SK-N-SH (cell line): ENCODE data around the gene CFAP126. TPM values are rescaled to one million over a fixed set of nuclear protein-coding genes. Genes with fewer than 3 reads are reported as not detected.

ENCODE experiments used
- CTCF ChIA-PET: fragments of 300-600, 350-600 bp; formaldehyde crosslinking; extraction: SDS; loops from one replicate; lab custom pipeline; 2021; lab: Yijun Ruan, JAX
- POLR2A ChIA-PET: fragments of 350-600 bp; sonication (Branson Sonifier 250); formaldehyde crosslinking; extraction: SDS; loops from one replicate; lab custom pipeline; 2020; ENCODE audit warnings: antibody characterized with exemption, inconsistent platforms; lab: Yijun Ruan, JAX
- DNase-seq: peaks from one replicate; pipeline ENCODE4 v3.0.0; 2012
- H2AFZ ChIP-seq: fragments of 200-600 bp; sonication (generic); 2 replicates; pipeline ENCODE4 v1.8.1; 2016; ENCODE audit warnings: antibody characterized with exemption, mild to moderate bottlenecking, low read depth
- H3F3A ChIP-seq: fragments of 200-600 bp; sonication (generic); replicated peaks from 2 replicates; pipeline ENCODE3; 2016; ENCODE audit warnings: antibody characterized with exemption, mild to moderate bottlenecking; ENCODE audit not compliant: insufficient read depth
- H3K27ac ChIP-seq, 2 experiments: fragments of 200-500 bp in 1 of 2; fragments of 200-600 bp in 1 of 2; sonication (Bioruptor generic) in 1 of 2; sonication (generic), shearing (Covaris generic) in 1 of 2; 2 replicates each; pipeline versions ENCODE4 v1.5.1 to v1.6.1; 2014 to 2016; ENCODE audit warnings: low read depth in 2 of 2, inconsistent platforms in 1 of 2, low read length in 1 of 2, mild to moderate bottlenecking in 1 of 2, mixed read lengths in 1 of 2
- H3K27me3 ChIP-seq: fragments of 200-600 bp; sonication (generic), shearing (Covaris generic); 2 replicates; pipeline ENCODE4 v1.6.1; 2016; ENCODE audit warnings: mixed run types; ENCODE audit not compliant: insufficient read depth
- H3K36me3 ChIP-seq, 2 experiments: fragments of 200-500 bp in 1 of 2; fragments of 200-600 bp in 1 of 2; sonication (Bioruptor generic) in 1 of 2; sonication (generic) in 1 of 2; replicated peaks in 1 of 2; 2 replicates each; pipeline versions ENCODE3 to v1.5.1; 2014 to 2016; ENCODE audit warnings: low read length in 1 of 2, mild to moderate bottlenecking in 1 of 2; ENCODE audit not compliant: insufficient read depth in 2 of 2, control insufficient read depth in 1 of 2
- H3K4me1 ChIP-seq, 2 experiments: fragments of 200-500 bp in 1 of 2; fragments of 200-600 bp in 1 of 2; sonication (Bioruptor generic) in 1 of 2; sonication (generic), shearing (Covaris generic) in 1 of 2; 2 replicates each; pipeline versions ENCODE4 v1.5.1 to v1.6.1; 2014 to 2016; ENCODE audit warnings: low read depth in 1 of 2, low read length in 1 of 2, mixed run types in 1 of 2; ENCODE audit not compliant: insufficient read depth in 2 of 2, control insufficient read depth in 1 of 2
- H3K4me2 ChIP-seq: fragments of 200-600 bp; sonication (generic), shearing (Covaris generic); 2 replicates; pipeline ENCODE4 v1.6.1; 2017; ENCODE audit warnings: mixed run types
- H3K4me3 ChIP-seq, 2 experiments: fragments of 200-500 bp in 1 of 2; fragments of 200-600 bp in 1 of 2; sonication (Bioruptor generic) in 1 of 2; sonication (generic), shearing (Covaris generic) in 1 of 2; 2 replicates each; pipeline versions ENCODE4 v1.5.1 to v1.8.1; 2014 to 2016; ENCODE audit warnings: low read depth in 2 of 2, inconsistent platforms in 1 of 2, low read length in 1 of 2, mild to moderate bottlenecking in 1 of 2, mixed read lengths in 1 of 2, moderate library complexity in 1 of 2
- H3K79me2 ChIP-seq: fragments of 200-600 bp; sonication (generic); 2 replicates; pipeline ENCODE4 v1.8.1; 2017; ENCODE audit warnings: mild to moderate bottlenecking; ENCODE audit not compliant: insufficient read depth
- H3K9ac ChIP-seq: fragments of 200-600 bp; sonication (generic); 2 replicates; pipeline ENCODE4 v1.6.1; 2017; ENCODE audit warnings: mixed run types
- H3K9me2 ChIP-seq: fragments of 200-600 bp; sonication (generic); 2 replicates; pipeline ENCODE4 v1.6.1; 2017; ENCODE audit warnings: mixed run types
- H3K9me3 ChIP-seq: fragments of 200-600 bp; sonication (generic); 2 replicates; pipeline ENCODE4 v1.6.1; 2017; ENCODE audit warnings: mixed run types, mild to moderate bottlenecking, moderate library complexity
- H4K20me1 ChIP-seq: fragments of 200-600 bp; sonication (generic); 2 replicates; pipeline ENCODE4 v1.6.1; 2017; ENCODE audit warnings: mild to moderate bottlenecking, mixed run types; ENCODE audit not compliant: insufficient read depth
- CHD2 ChIP-seq: fragments of 150-350 bp; IDR thresholded peaks from 2 replicates; pipeline ENCODE4 v1.6.1; 2018; ENCODE audit warnings: low read length; ENCODE audit not compliant: partially characterized antibody
- CTCF ChIP-seq: fragments of 200-600 bp; sonication (generic); IDR thresholded peaks from 2 replicates; pipeline ENCODE4 v1.6.1; 2017; ENCODE audit warnings: antibody characterized with exemption, mild to moderate bottlenecking, moderate library complexity
- ELF1 ChIP-seq: IDR thresholded peaks from 2 replicates; pipeline ENCODE4 v1.4.0; 2012
- EZH2phosphoT487 ChIP-seq: fragments of 200-600 bp; sonication (generic); IDR thresholded peaks from 2 replicates; pipeline ENCODE4 v1.6.1; 2017; ENCODE audit warnings: low read depth, mixed run types, mild to moderate bottlenecking, antibody characterized with exemption, moderate library complexity, borderline replicate concordance
- FOSL2 ChIP-seq: IDR thresholded peaks from 2 replicates; pipeline ENCODE4 v1.4.0; 2012; ENCODE audit warnings: low read depth, mild to moderate bottlenecking, moderate library complexity, borderline replicate concordance
- FOXJ3 ChIP-seq: sonication (generic); formaldehyde crosslinking; IDR thresholded peaks from 2 replicates; pipeline ENCODE4 v1.5.1; 2020; ENCODE audit warnings: mild to moderate bottlenecking, missing genetic modification reagents
- GATA2 ChIP-seq: sonication (generic); formaldehyde crosslinking; IDR thresholded peaks from 2 replicates; pipeline ENCODE4 v1.5.0; 2020; ENCODE audit warnings: mild to moderate bottlenecking, missing genetic modification reagents
- IRF3 ChIP-seq: fragments of 150-350 bp; IDR thresholded peaks from 2 replicates; pipeline ENCODE4 v1.6.1; 2016; ENCODE audit warnings: mild to moderate bottlenecking, low read depth, low read length
- JUND ChIP-seq: IDR thresholded peaks from 2 replicates; pipeline ENCODE4 v1.4.0; 2012
- NFIC ChIP-seq: IDR thresholded peaks from 2 replicates; pipeline ENCODE4 v1.4.0; 2012; ENCODE audit warnings: borderline replicate concordance
- PBX3 ChIP-seq: IDR thresholded peaks from 2 replicates; pipeline ENCODE4; 2012
- POLR2AphosphoS5 ChIP-seq: IDR thresholded peaks from 2 replicates; pipeline ENCODE4 v1.6.1; 2012; ENCODE audit warnings: low read depth, low read length
- SMC3 ChIP-seq: IDR thresholded peaks from 2 replicates; pipeline ENCODE4 v1.6.1; 2012; ENCODE audit warnings: low read depth, low read length, improper control_type of control experiment
- TAF1 ChIP-seq: IDR thresholded peaks from 2 replicates; pipeline ENCODE4 v1.6.1; 2012; ENCODE audit warnings: low read depth, mild to moderate bottlenecking, low read length, moderate library complexity, borderline replicate concordance
- TCF12 ChIP-seq: IDR thresholded peaks from 2 replicates; pipeline ENCODE4 v1.4.0; 2012
- TEAD4 ChIP-seq: IDR thresholded peaks from 2 replicates; pipeline ENCODE4 v1.4.0; 2012; ENCODE audit warnings: mild to moderate bottlenecking, borderline replicate concordance; ENCODE audit not compliant: insufficient read depth
- USF2 ChIP-seq: fragments of 150-350 bp; IDR thresholded peaks from 2 replicates; pipeline ENCODE4 v1.6.1; 2017; ENCODE audit warnings: antibody characterized with exemption, low read length, low read depth, borderline replicate concordance
- YY1 ChIP-seq: IDR thresholded peaks from 2 replicates; pipeline ENCODE4 v1.4.0; 2012; ENCODE audit warnings: low read depth, mild to moderate bottlenecking
- ZBTB33 ChIP-seq: IDR thresholded peaks from 2 replicates; pipeline ENCODE4 v1.4.0; 2012; ENCODE audit warnings: low read depth, borderline replicate concordance
- WGBS: methylation state at CpG from one replicate; pipeline ENCODE4 v1.1.6; 2017; ENCODE audit warnings: low lambda C conversion rate; 5-methylcytosine and 5-hydroxymethylcytosine counted together
- polyA plus RNA-seq, 3 experiments: library from polyadenylated mRNA; depleted of rRNA; stranded (reverse); fragments of >200 nt; gene quantifications; 2 replicates each; pipeline ENCODE4 v1.2.3, GENCODE V29; 2012

The CFAP126 gene
- polyA plus RNA-seq, 1 of the 3 experiments (the other 2 are of a cell fraction), result not detected

- DNase-seq, result no peak
- no peaks in the 10 kb centered on the region for H3F3A ChIP-seq
- H3K4me3 ChIP-seq, result no peak overlapping the region
- H3K4me2 ChIP-seq, result no peak overlapping the region
- no peak overlapping the region for H3K27ac ChIP-seq
- H4K20me1 ChIP-seq, result no peaks in the 10 kb centered on the region
- H3K36me3 ChIP-seq, result peaks cover 40 to 43% of the 10 kb centered on the region in 2 experiments
- 97% methylated on average over 5 of the region's 5 CpGs for WGBS
- H3K9me2 ChIP-seq, result no peaks in the 10 kb centered on the region
- TF ChIP-seq FOSL2 (no peak), IRF3 (no peak), ELF1 (no peak), TEAD4 (no peak), CHD2 (no peak), SMC3 (no peak), CTCF (no peak), EZH2phosphoT487 (no peak), ZBTB33 (no peak), TAF1 (no peak), PBX3 (no peak), YY1 (no peak), POLR2AphosphoS5 (no peak), JUND (no peak), NFIC (no peak), FOXJ3 (CRISPR knock-in tag) (no peak), TCF12 (no peak), USF2 (no peak), GATA2 (CRISPR knock-in tag) (no peak)
- H2AFZ ChIP-seq, result no peak overlapping the region
- no peak overlapping the region for H3K9ac ChIP-seq
- no peaks in the 10 kb centered on the region for H3K4me1 ChIP-seq
- H3K79me2 ChIP-seq, result no peaks in the 10 kb centered on the region
- ChIA-PET CTCF (interaction anchor here (0.6 kb wide), 1 partner anchor 28 kb away, joined by 3 read pairs; no protein-coding TSS in a partner anchor), POLR2A (no interaction called here)
- no peaks in the 10 kb centered on the region for H3K9me3 ChIP-seq
- H3K27me3 ChIP-seq, result no peaks in the 10 kb centered on the region
Measured at GRCh38 chr1:161342821-161343220, 24.9 kb downstream of the CFAP126 start.
